A549 (cell line): ENCODE results near the gene RGS19. TPM values are rescaled to one million over a fixed set of nuclear protein-coding genes. Genes with fewer than 3 reads are reported as not detected.
A peak's percentile ranks its signal among the peaks of the same experiment; 100 is the strongest.

Experiments used
- ATAC-seq, 2 experiments: fragments of 200-7000 bp in 1 of 2; fragments of >200 bp in 1 of 2; cut with Nextera tagmentation in 1 of 2; cut with Tn5 transposase in 1 of 2; 3 replicates each; pipeline versions ENCODE4 v1.8.0 to v1.9.1; 2018 to 2020; ENCODE audit warnings: mild to moderate bottlenecking in 1 of 2, moderate library complexity in 1 of 2
- CTCF ChIA-PET: fragments of 300-600 bp; sonication (Branson Sonifier 250); formaldehyde crosslinking; extraction: SDS; loops from one replicate; lab custom pipeline; 2021; ENCODE audit warnings: antibody characterized with exemption, inconsistent platforms; lab: Yijun Ruan, JAX
- POLR2A ChIA-PET: fragments of 350-600 bp; formaldehyde crosslinking; extraction: SDS; loops from one replicate; lab custom pipeline; 2021; ENCODE audit warnings: antibody characterized with exemption, inconsistent platforms; lab: Yijun Ruan, JAX
- DNase-seq, 2 experiments: peaks; one replicate each; pipeline versions ENCODE4 v3.0.0 to v3.0.0-alpha.2; 2011 to 2016; ENCODE audit warnings: low read depth in 1 of 2, low spot score in 1 of 2
- FAIRE-seq: peaks from 2 replicates; lab custom pipeline; 2011; peaks lifted over from hg19 to GRCh38; lab: Jason Lieb, UNC
- H3K27ac ChIP-seq, 2 experiments: fragments of >200 bp; sonication (Bioruptor Twin); formaldehyde crosslinking; 3 replicates each; pipeline ENCODE4 v1.5.1; 2016 to 2017
- H3K4me1 ChIP-seq: fragments of >200 bp; sonication (Bioruptor Twin); formaldehyde crosslinking; 3 replicates; pipeline ENCODE4 v1.6.1; 2016
- H3K4me2 ChIP-seq: fragments of >200 bp; sonication (Bioruptor Twin); formaldehyde crosslinking; 3 replicates; pipeline ENCODE4 v1.6.1; 2016
- H3K4me3 ChIP-seq: fragments of >200 bp; sonication (Bioruptor Twin); formaldehyde crosslinking; 3 replicates; pipeline ENCODE4 v1.5.1; 2016
- H3K9me3 ChIP-seq: fragments of >200 bp; sonication (Bioruptor Twin); formaldehyde crosslinking; 3 replicates; pipeline ENCODE4 v1.6.1; 2016
- ATOH8 ChIP-seq: fragments of 250-450 bp; sonication (Bioruptor Pico); IDR thresholded peaks from 2 replicates; pipeline ENCODE4 v1.5.0; 2020; ENCODE audit warnings: low read depth, mild to moderate bottlenecking, moderate library complexity
- CBX8 ChIP-seq: fragments of 200-600 bp; sonication (generic); IDR thresholded peaks from 2 replicates; pipeline ENCODE4 v1.6.1; 2016
- CEBPB ChIP-seq, 2 experiments: fragments of >200 bp in 1 of 2; sonication (Bioruptor Twin) in 1 of 2; formaldehyde crosslinking in 1 of 2; IDR thresholded peaks; 2 replicates each; pipeline ENCODE4 v1.6.1; 2012 to 2016
- CHD2 ChIP-seq: fragments of 150-350 bp; IDR thresholded peaks from 2 replicates; pipeline ENCODE4 v1.6.1; 2014; ENCODE audit warnings: low read length; ENCODE audit not compliant: partially characterized antibody
- CHD4 ChIP-seq: fragments of 200-600 bp; sonication (generic); IDR thresholded peaks from 2 replicates; pipeline ENCODE4 v1.6.1; 2016; ENCODE audit warnings: antibody characterized with exemption, mild to moderate bottlenecking, borderline replicate concordance
- CTCF ChIP-seq: fragments of >200 bp; sonication (Bioruptor Twin); formaldehyde crosslinking; IDR thresholded peaks from 3 replicates; pipeline ENCODE4 v1.5.1; 2016
- EHMT2 ChIP-seq: fragments of 200-600 bp; sonication (generic); IDR thresholded peaks from 2 replicates; pipeline ENCODE4 v1.6.1; 2016; ENCODE audit warnings: antibody characterized with exemption, low read depth, mild to moderate bottlenecking, moderate library complexity
- ELK1 ChIP-seq: fragments of 150-350 bp; IDR thresholded peaks from 2 replicates; pipeline ENCODE4 v1.6.1; 2014; ENCODE audit warnings: low read depth, mild to moderate bottlenecking, low read length
- EP300 ChIP-seq, 2 experiments: fragments of >200 bp; sonication (Bioruptor Twin); formaldehyde crosslinking; IDR thresholded peaks; 2 replicates in 1 of 2; 3 replicates in 1 of 2; pipeline ENCODE4 v1.6.1; 2016 to 2017
- ESRRA ChIP-seq: fragments of 150-350 bp; IDR thresholded peaks from 2 replicates; pipeline ENCODE4 v1.6.1; 2014; ENCODE audit warnings: mild to moderate bottlenecking, low read length, borderline replicate concordance
- FOSB ChIP-seq: fragments of 250-450 bp; sonication (Bioruptor Pico); IDR thresholded peaks from 2 replicates; pipeline ENCODE4 v1.5.0; 2020; ENCODE audit warnings: mild to moderate bottlenecking, moderate library complexity
- HEYL ChIP-seq: fragments of 250-450 bp; sonication (Bioruptor Pico); IDR thresholded peaks from 2 replicates; pipeline ENCODE4 v1.8.0; 2021; ENCODE audit warnings: mild to moderate bottlenecking, moderate library complexity
- KDM1A ChIP-seq: fragments of 200-600 bp; sonication (generic); IDR thresholded peaks from 2 replicates; pipeline ENCODE4 v1.6.1; 2016; ENCODE audit warnings: low read depth, mild to moderate bottlenecking
- MAFK ChIP-seq: fragments of 450-650 bp; IDR thresholded peaks from 2 replicates; pipeline ENCODE4 v1.6.1; 2014; ENCODE audit not compliant: partially characterized antibody
- MAZ ChIP-seq: fragments of 150-350 bp; IDR thresholded peaks from 2 replicates; pipeline ENCODE4 v1.6.1; 2014; ENCODE audit warnings: antibody characterized with exemption, low read depth, low read length, borderline replicate concordance
- NPAS2 ChIP-seq: fragments of 250-450 bp; sonication (Bioruptor Pico); IDR thresholded peaks from 2 replicates; pipeline ENCODE4 v1.8.0; 2022; ENCODE audit warnings: mild to moderate bottlenecking, moderate library complexity, borderline replicate concordance
- RAD21 ChIP-seq, 2 experiments: fragments of >200 bp in 1 of 2; sonication (Bioruptor Twin) in 1 of 2; formaldehyde crosslinking in 1 of 2; IDR thresholded peaks in 1 of 2; conservative IDR thresholded peaks in 1 of 2; 2 replicates in 1 of 2; 3 replicates in 1 of 2; pipeline ENCODE4 v1.6.1; 2012 to 2018; ENCODE audit warnings: inconsistent platforms in 1 of 2
- RCOR1 ChIP-seq: fragments of 150-350 bp; IDR thresholded peaks from 2 replicates; pipeline ENCODE4 v1.6.1; 2014; ENCODE audit warnings: antibody characterized with exemption, low read length, low read depth
- REST ChIP-seq: fragments of 200-600 bp; sonication (generic); IDR thresholded peaks from 2 replicates; pipeline ENCODE4 v1.6.1; 2016; ENCODE audit warnings: antibody characterized with exemption, mild to moderate bottlenecking, moderate library complexity
- RFX5 ChIP-seq: fragments of 450-650 bp; IDR thresholded peaks from 2 replicates; pipeline ENCODE4 v1.7.1; 2014; ENCODE audit warnings: antibody characterized with exemption, mild to moderate bottlenecking, moderate library complexity
- TFCP2L1 ChIP-seq: fragments of 250-450 bp; sonication (Bioruptor Pico); IDR thresholded peaks from 2 replicates; pipeline ENCODE4 v1.5.0; 2021; ENCODE audit warnings: mild to moderate bottlenecking
- ZC3H11A ChIP-seq: fragments of 450-650 bp; IDR thresholded peaks from 2 replicates; pipeline ENCODE4 v1.6.1; 2014; ENCODE audit warnings: antibody characterized with exemption, mild to moderate bottlenecking
- ZFP36 ChIP-seq: fragments of 450-650 bp; IDR thresholded peaks from 2 replicates; pipeline ENCODE4 v1.6.1; 2014; ENCODE audit warnings: borderline replicate concordance; ENCODE audit not compliant: partially characterized antibody
- ZNF302 ChIP-seq: fragments of 250-450 bp; sonication (Bioruptor Pico); IDR thresholded peaks from 2 replicates; pipeline ENCODE4 v1.9.0; 2021; ENCODE audit warnings: inconsistent platforms, mild to moderate bottlenecking, moderate library complexity
- ZSCAN20 ChIP-seq: fragments of 250-450 bp; sonication (Bioruptor Pico); IDR thresholded peaks from 2 replicates; pipeline ENCODE4 v1.8.0; 2022; ENCODE audit warnings: mild to moderate bottlenecking, moderate library complexity
- WGBS: methylation state at CpG from one replicate; pipeline ENCODE4 v1.1.6; 2017; ENCODE audit errors: missing lambda C conversion rate; 5-methylcytosine and 5-hydroxymethylcytosine counted together
- polyA plus RNA-seq, 4 experiments: library from polyadenylated mRNA; depleted of rRNA in 3 of 4; stranded (reverse); fragments of >200 nt; fragmentation: RNase III in 1 of 4; extraction: RNeasy Plus Mini Kit Qiagen cat#74134 plus additional on column Dnase treatment in 1 of 4; gene quantifications; 2 replicates in 3 of 4; 3 replicates in 1 of 4; pipeline ENCODE4 v1.2.3, GENCODE V29; 2011 to 2017

The RGS19 gene
- polyA plus RNA-seq, 2 of the 4 experiments (the other 2 are of a cell fraction): 13.8 to 18.8 TPM

GRCh38 chr20:64050261-64051032, 28.9 kb downstream of the RGS19 start:
- peak overlapping the region in 1 of 2 experiments; percentile 96; a peak in 2 of 6 replicates for H3K27ac ChIP-seq
- H3K4me3 ChIP-seq: no peak overlapping the region; the same call in 2 of the 3 replicates
- peak in 1 of 2 experiments; percentile 15; a peak in 3 of 6 replicates for ATAC-seq
- WGBS: 93% methylated on average over 20 of the region's 23 CpGs
- no peak for DNase-seq
- ChIA-PET POLR2A (interaction anchor here (6.5 kb wide), 1 partner anchor 12 kb away, joined by 29 read pairs; the partner anchor contains the start of gene TCEA2), CTCF (interaction anchor here (1.1 to 6.1 kb wide), 5 partner anchors 9 to 70 kb away, joined by 3 to 85 read pairs (median 5); partner anchors contain the start of gene SAMD10)
- no peaks in the 10 kb centered on the region for H3K9me3 ChIP-seq
- peak overlapping the region; percentile 99 for H3K4me2 ChIP-seq
- peaks cover 40% of the 10 kb centered on the region for H3K4me1 ChIP-seq
- no peak for FAIRE-seq
- TF ChIP-seq RCOR1 (no peak), CBX8 (no peak), CEBPB (IDR thresholded peaks at IDR 0.05) (no peak), ESRRA (no peak), FOSB (CRISPR knock-in tag) (no peak), ZC3H11A (no peak)

GRCh38 chr20:64049878-64050260, 29.4 kb downstream of the RGS19 start:
- H3K9me3 ChIP-seq: no peaks in the 10 kb centered on the region
- H3K4me2 ChIP-seq: peak overlapping the region; percentile 99
- H3K27ac ChIP-seq: peak overlapping the region; percentile 84 to 96
- ATAC-seq: peak in 1 of 2 experiments; percentile 7; a peak in 2 of 6 replicates
- TF ChIP-seq CHD2: no peak
- no peak for TF ChIP-seq TFCP2L1
- TF ChIP-seq ATOH8: no peak
- no peak for TF ChIP-seq ZNF302 (CRISPR knock-in tag)
- no peak for TF ChIP-seq CBX8
- TF ChIP-seq REST: no peak
- TF ChIP-seq KDM1A: no peak
- no peak for TF ChIP-seq ELK1
- no peak for TF ChIP-seq HEYL (CRISPR knock-in tag)
- TF ChIP-seq CHD4: no peak
- no peak for TF ChIP-seq ZSCAN20 (CRISPR knock-in tag)
- TF ChIP-seq ZFP36: no peak
- no peak for TF ChIP-seq RAD21 (conservative IDR thresholded peaks at IDR 0.05 in 1 of 2, IDR thresholded peaks at IDR 0.05 in 1 of 2)
- TF ChIP-seq CTCF: no peak
- no peak for TF ChIP-seq MAFK
- no peak for TF ChIP-seq MAZ
- no peak for TF ChIP-seq NPAS2 (CRISPR knock-in tag)
- no peak for TF ChIP-seq EP300 (IDR thresholded peaks at IDR 0.05)
- no peak for TF ChIP-seq RFX5
- TF ChIP-seq EHMT2: no peak
- TF ChIP-seq, all 56 proteins: peak for 0
- Histone ChIP-seq H3K4me1 (peaks cover 42% of the 10 kb centered on the region), H3K4me3 (peak overlapping the region; percentile 67)
- no peak for DNase-seq
- ChIA-PET CTCF (interaction anchor here (1.1 to 6.1 kb wide), 4 partner anchors 10 to 70 kb away, joined by 4 to 85 read pairs (median 5); partner anchors contain the start of gene SAMD10), POLR2A (interaction anchor here (6.5 kb wide), 1 partner anchor 13 kb away, joined by 29 read pairs; the partner anchor contains the start of gene TCEA2)
- WGBS: 73% methylated on average over 5 of the region's 16 CpGs
- no peak for FAIRE-seq
